ENCODE data around the gene VEZT.

DNA sequence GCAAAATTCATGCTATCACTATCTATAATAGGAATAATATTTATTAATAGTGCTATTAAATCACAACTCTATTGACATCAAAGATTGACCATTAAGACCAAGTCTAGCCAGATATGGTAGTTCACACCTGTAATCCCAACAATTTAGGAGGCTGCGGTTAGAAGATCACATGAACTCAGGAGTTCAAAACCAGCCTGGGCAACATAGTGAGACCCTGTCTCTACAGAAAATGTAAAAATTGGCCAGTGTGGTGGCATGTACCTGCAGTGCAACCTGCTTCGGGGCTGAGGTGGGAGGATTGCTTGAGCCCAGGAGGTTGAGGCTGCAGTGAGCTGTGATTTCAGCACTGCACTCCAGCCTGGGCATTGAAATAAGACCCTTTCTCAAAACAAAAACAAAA is 11.0 kb downstream of the VEZT start:
- TF ChIP-seq POLR2AphosphoS5 (IDR thresholded peaks at IDR 0.05; ENCODE audit: low read depth, low read length) (no peak), SIN3A (IDR thresholded peaks at IDR 0.05; ENCODE audit: borderline replicate concordance, insufficient read depth, low read length) (no peak), TAF1 (IDR thresholded peaks at IDR 0.05; ENCODE audit: borderline replicate concordance, insufficient read depth, low read length) (no peak), FOXP2 (optimal IDR thresholded peaks at IDR 0.05; ENCODE audit: borderline replicate concordance, extremely low read depth, extremely low read length, insufficient read depth) (no peak)
- TF ChIP-seq, protein P1, sequence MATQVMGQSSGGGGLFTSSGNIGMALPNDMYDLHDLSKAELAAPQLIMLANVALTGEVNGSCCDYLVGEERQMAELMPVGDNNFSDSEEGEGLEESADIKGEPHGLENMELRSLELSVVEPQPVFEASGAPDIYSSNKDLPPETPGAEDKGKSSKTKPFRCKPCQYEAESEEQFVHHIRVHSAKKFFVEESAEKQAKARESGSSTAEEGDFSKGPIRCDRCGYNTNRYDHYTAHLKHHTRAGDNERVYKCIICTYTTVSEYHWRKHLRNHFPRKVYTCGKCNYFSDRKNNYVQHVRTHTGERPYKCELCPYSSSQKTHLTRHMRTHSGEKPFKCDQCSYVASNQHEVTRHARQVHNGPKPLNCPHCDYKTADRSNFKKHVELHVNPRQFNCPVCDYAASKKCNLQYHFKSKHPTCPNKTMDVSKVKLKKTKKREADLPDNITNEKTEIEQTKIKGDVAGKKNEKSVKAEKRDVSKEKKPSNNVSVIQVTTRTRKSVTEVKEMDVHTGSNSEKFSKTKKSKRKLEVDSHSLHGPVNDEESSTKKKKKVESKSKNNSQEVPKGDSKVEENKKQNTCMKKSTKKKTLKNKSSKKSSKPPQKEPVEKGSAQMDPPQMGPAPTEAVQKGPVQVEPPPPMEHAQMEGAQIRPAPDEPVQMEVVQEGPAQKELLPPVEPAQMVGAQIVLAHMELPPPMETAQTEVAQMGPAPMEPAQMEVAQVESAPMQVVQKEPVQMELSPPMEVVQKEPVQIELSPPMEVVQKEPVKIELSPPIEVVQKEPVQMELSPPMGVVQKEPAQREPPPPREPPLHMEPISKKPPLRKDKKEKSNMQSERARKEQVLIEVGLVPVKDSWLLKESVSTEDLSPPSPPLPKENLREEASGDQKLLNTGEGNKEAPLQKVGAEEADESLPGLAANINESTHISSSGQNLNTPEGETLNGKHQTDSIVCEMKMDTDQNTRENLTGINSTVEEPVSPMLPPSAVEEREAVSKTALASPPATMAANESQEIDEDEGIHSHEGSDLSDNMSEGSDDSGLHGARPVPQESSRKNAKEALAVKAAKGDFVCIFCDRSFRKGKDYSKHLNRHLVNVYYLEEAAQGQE (IDR thresholded peaks at IDR 0.05; ENCODE audit: insufficient read depth in 1 of 2, low read depth in 2 of 2, low read length in 2 of 2): no peak

Data from PFSK-1 (cell line).